ENCODE results near the gene FXN.

GRCh38 chr9:69023650-69024049 is 11.9 kb upstream of the FXN start:
- TF ChIP-seq CTCF (IDR thresholded peaks at IDR 0.05) (no peak), POLR2A (IDR thresholded peaks at IDR 0.05) (no peak)

All from breast epithelium (tissue), 3 donors.